Mesendoderm (in vitro differentiated cells): Measurements from ENCODE around the gene LRRFIP2.

Experiments used
- DNase-seq: peaks from one replicate; pipeline ENCODE4 v3.0.0; 2013
- H2AK5ac ChIP-seq: 2 replicates; pipeline ENCODE4 v1.6.1; 2013; ENCODE audit warnings: low read length, inconsistent platforms
- H2BK120ac ChIP-seq: 2 replicates; pipeline ENCODE4 v1.6.1; 2013; ENCODE audit warnings: low read depth, mild to moderate bottlenecking, low read length, moderate library complexity, mixed read lengths
- H2BK15ac ChIP-seq: replicated peaks from 2 replicates; pipeline ENCODE4 v1.6.1; 2013; ENCODE audit warnings: low read depth, mild to moderate bottlenecking, moderate library complexity
- H2BK5ac ChIP-seq: 2 replicates; pipeline ENCODE4 v1.6.1; 2013; ENCODE audit warnings: low read length, inconsistent platforms
- H3K18ac ChIP-seq: 2 replicates; pipeline ENCODE4 v1.6.1; 2013; ENCODE audit warnings: mild to moderate bottlenecking, low read length, mixed read lengths
- H3K23ac ChIP-seq: one replicate; pipeline ENCODE4 v1.6.1; 2013; ENCODE audit warnings: low read length
- H3K27ac ChIP-seq: 2 replicates; pipeline ENCODE4 v1.5.1; 2013; ENCODE audit warnings: low read depth, mild to moderate bottlenecking, inconsistent platforms, low read length, moderate library complexity
- H3K27me3 ChIP-seq: 2 replicates; pipeline ENCODE4 v1.6.1; 2013; ENCODE audit warnings: low read length, control low read depth, mild to moderate bottlenecking, inconsistent platforms; ENCODE audit not compliant: insufficient read depth, poor library complexity
- H3K36me3 ChIP-seq: 2 replicates; pipeline ENCODE4 v1.6.1; 2013; ENCODE audit warnings: low read length, inconsistent platforms; ENCODE audit not compliant: control insufficient read depth, insufficient read depth
- H3K4ac ChIP-seq: one replicate; pipeline ENCODE4 v1.6.1; 2013; ENCODE audit warnings: low read depth, mild to moderate bottlenecking, low read length, moderate library complexity
- H3K4me1 ChIP-seq: 2 replicates; pipeline ENCODE4 v1.6.1; 2013; ENCODE audit warnings: low read depth, low read length, inconsistent platforms; ENCODE audit not compliant: control insufficient read depth
- H3K4me2 ChIP-seq: 2 replicates; pipeline ENCODE4 v1.6.1; 2013; ENCODE audit warnings: low read length
- H3K4me3 ChIP-seq: 2 replicates; pipeline ENCODE4 v1.5.1; 2013; ENCODE audit warnings: mild to moderate bottlenecking, low read length
- H3K56ac ChIP-seq: one replicate; pipeline ENCODE4 v1.6.1; 2013; ENCODE audit warnings: low read length
- H3K79me1 ChIP-seq: 2 replicates; pipeline ENCODE4 v1.6.1; 2013; ENCODE audit warnings: low read length, inconsistent platforms
- H3K79me2 ChIP-seq: 2 replicates; pipeline ENCODE4 v1.6.1; 2013; ENCODE audit warnings: mild to moderate bottlenecking, low read length; ENCODE audit not compliant: control insufficient read depth, insufficient read depth
- H3K9ac ChIP-seq: 2 replicates; pipeline ENCODE4 v1.6.1; 2013; ENCODE audit warnings: low read length, inconsistent platforms
- H4K5ac ChIP-seq: one replicate; pipeline ENCODE4 v1.6.1; 2013; ENCODE audit warnings: low read length
- H4K8ac ChIP-seq: one replicate; pipeline ENCODE4 v1.6.1; 2013; ENCODE audit warnings: low read depth, mild to moderate bottlenecking, control low read depth, low read length, moderate library complexity
- WGBS: extraction: QIAGEN DNeasy Blood & Tissue Kit; methylation state at CpG from one replicate; pipeline ENCODE4 v1.1.7; 2013; ENCODE audit warnings: low lambda C conversion rate, missing lambda C conversion rate; ENCODE audit not compliant: insufficient coverage; ENCODE audit errors: extremely low coverage; 5-methylcytosine and 5-hydroxymethylcytosine counted together

LRRFIP2 gene

DNA sequence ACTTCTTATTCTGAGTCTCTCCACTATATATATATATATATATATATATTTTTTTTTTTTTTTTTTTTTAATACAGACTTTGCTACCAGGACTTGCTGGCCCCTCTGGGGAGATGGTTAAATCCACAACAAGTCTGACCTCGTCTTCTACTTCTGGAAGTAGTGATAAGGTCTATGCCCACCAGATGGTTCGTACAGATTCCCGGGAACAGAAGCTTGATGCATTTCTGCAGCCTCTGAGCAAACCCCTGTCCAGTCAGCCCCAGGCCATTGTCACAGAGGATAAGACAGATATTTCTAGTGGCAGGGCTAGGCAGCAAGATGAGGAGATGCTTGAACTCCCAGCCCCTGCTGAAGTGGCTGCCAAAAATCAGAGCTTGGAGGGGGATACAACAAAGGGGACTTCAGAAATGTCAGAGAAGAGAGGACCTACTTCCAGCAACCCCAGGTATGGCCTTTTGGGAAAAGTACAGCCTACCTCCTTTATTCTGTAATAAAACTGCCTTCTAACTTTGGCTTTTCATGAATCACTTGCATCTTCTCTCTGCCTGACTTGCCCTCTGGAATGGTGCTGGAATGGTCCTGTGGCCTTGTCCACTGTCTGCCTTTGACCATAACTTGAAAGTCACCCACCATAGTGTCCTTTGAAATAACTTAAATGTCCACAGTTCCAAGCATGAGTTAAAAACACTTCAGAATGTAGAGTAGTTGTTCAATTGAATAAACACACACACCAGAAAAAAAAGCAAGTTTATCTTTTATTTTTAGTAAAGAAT lies 148.6 kb downstream of the LRRFIP2 start:
- no peak overlapping the region for H3K56ac ChIP-seq
- no peak overlapping the region for H2AK5ac ChIP-seq
- no peak overlapping the region for H4K8ac ChIP-seq
- no peak overlapping the region for H3K27ac ChIP-seq
- H3K9ac ChIP-seq = no peak overlapping the region
- no peak overlapping the region for H3K18ac ChIP-seq
- H2BK5ac ChIP-seq = no peak overlapping the region
- H3K4me1 ChIP-seq = no peaks in the 10 kb centered on the region
- no peak overlapping the region for H2BK15ac ChIP-seq
- H3K79me1 ChIP-seq = no peaks in the 10 kb centered on the region
- no peak overlapping the region for H3K4me2 ChIP-seq
- H3K23ac ChIP-seq = no peak overlapping the region
- H3K36me3 ChIP-seq = peaks cover 13% of the 10 kb centered on the region
- DNase-seq = no peak
- no peak overlapping the region for H3K4me3 ChIP-seq
- H3K79me2 ChIP-seq = no peaks in the 10 kb centered on the region
- no CpG with 5 or more reads among the region's 3 CpGs for WGBS
- no peak overlapping the region for H4K5ac ChIP-seq
- no peaks in the 10 kb centered on the region for H3K27me3 ChIP-seq
- no peak overlapping the region for H2BK120ac ChIP-seq
- H3K4ac ChIP-seq = no peak overlapping the region

DNA sequence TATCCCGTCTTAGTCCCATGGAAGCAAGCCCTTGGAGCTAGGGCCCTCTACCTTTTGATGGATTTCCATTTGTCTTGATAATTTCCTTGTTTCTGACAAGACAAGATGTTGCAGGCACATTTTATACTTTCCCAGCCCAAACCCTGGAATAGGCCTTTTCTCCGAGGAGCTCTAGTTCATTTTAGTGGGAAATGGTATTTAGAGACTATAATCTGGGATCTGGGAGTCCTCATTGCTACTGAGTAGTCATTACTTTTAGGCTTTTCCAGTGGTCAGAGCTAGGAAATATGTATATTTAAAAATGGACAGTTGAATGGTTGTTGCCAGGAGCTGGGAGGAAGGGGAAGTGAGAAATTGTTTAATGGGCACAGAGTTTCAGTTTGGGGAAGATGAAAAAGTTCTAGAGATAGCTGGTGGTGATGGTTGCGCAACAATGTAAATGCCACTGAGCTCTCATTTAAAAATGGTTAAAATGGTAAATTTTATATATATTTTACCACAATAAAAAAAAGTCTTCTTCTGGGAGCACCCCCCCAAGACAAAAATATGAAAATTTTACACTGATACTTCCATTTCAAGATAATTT lies 149.5 kb downstream of the LRRFIP2 start:
- H3K79me2 ChIP-seq = no peaks in the 10 kb centered on the region
- no peak overlapping the region for H2AK5ac ChIP-seq
- H2BK15ac ChIP-seq = no peak overlapping the region
- no peak overlapping the region for H4K8ac ChIP-seq
- no peak overlapping the region for H3K4me3 ChIP-seq
- H3K56ac ChIP-seq = no peak overlapping the region
- no peak overlapping the region for H3K27ac ChIP-seq
- no peak overlapping the region for H3K18ac ChIP-seq
- no peak overlapping the region for H3K4me2 ChIP-seq
- no peak overlapping the region for H3K4ac ChIP-seq
- H3K4me1 ChIP-seq = no peaks in the 10 kb centered on the region
- no peaks in the 10 kb centered on the region for H3K79me1 ChIP-seq
- no peak overlapping the region for H3K9ac ChIP-seq
- no peak overlapping the region for H2BK5ac ChIP-seq
- no peak overlapping the region for H3K23ac ChIP-seq
- no peak overlapping the region for H2BK120ac ChIP-seq
- H3K27me3 ChIP-seq = no peaks in the 10 kb centered on the region
- WGBS = no CpG with 5 or more reads among the region's 3 CpGs
- DNase-seq = no peak
- H3K36me3 ChIP-seq = peaks cover 19% of the 10 kb centered on the region
- no peak overlapping the region for H4K5ac ChIP-seq

DNA sequence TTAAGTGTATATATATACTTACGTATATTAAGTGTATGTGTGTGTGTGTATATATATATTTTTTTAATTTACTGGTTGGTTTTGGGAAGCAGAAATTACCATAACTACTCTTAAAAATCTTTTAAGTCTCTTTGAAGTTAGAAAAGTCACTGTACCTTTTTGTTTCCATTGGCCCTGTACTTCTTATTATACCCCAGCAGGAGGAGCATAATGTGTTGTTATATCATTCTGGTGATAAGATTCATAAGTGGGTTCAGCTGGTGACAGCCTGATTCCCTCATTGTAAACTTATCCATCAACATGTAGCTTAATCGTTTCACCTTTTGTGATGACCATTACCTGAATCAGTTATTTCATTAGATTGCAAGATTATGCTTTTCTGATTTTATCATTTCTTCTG lies 150.3 kb downstream of the LRRFIP2 start:
- no peak overlapping the region for H4K5ac ChIP-seq
- H3K79me1 ChIP-seq = no peaks in the 10 kb centered on the region
- no peak overlapping the region for H3K27ac ChIP-seq
- H3K4me1 ChIP-seq = no peaks in the 10 kb centered on the region
- H3K56ac ChIP-seq = no peak overlapping the region
- H3K9ac ChIP-seq = no peak overlapping the region
- no peak overlapping the region for H2BK5ac ChIP-seq
- H3K4ac ChIP-seq = no peak overlapping the region
- no peaks in the 10 kb centered on the region for H3K27me3 ChIP-seq
- no peak overlapping the region for H2AK5ac ChIP-seq
- no peak overlapping the region for H3K4me3 ChIP-seq
- H3K36me3 ChIP-seq = peaks cover 19% of the 10 kb centered on the region
- no peak overlapping the region for H2BK15ac ChIP-seq
- no peak overlapping the region for H4K8ac ChIP-seq
- no peak overlapping the region for H3K18ac ChIP-seq
- no peak overlapping the region for H3K4me2 ChIP-seq
- no peaks in the 10 kb centered on the region for H3K79me2 ChIP-seq
- 100% methylated on average over 1 of the region's 2 CpGs for WGBS
- no peak for DNase-seq
- no peak overlapping the region for H2BK120ac ChIP-seq
- no peak overlapping the region for H3K23ac ChIP-seq

GRCh38 chr3:37017683-37018082 lies 156.7 kb downstream of the LRRFIP2 start:
- no peaks in the 10 kb centered on the region for H3K79me1 ChIP-seq
- H3K27me3 ChIP-seq = no peaks in the 10 kb centered on the region
- no peak overlapping the region for H3K4me2 ChIP-seq
- no peak overlapping the region for H3K27ac ChIP-seq
- no peak overlapping the region for H2BK5ac ChIP-seq
- H3K56ac ChIP-seq = no peak overlapping the region
- WGBS = no CpG with 5 or more reads among the region's 3 CpGs
- no peaks in the 10 kb centered on the region for H3K4me1 ChIP-seq
- H2BK120ac ChIP-seq = no peak overlapping the region
- peaks cover 19% of the 10 kb centered on the region for H3K36me3 ChIP-seq
- DNase-seq = no peak
- H3K4me3 ChIP-seq = no peak overlapping the region
- no peak overlapping the region for H3K4ac ChIP-seq
- no peak overlapping the region for H4K5ac ChIP-seq
- H2AK5ac ChIP-seq = no peak overlapping the region
- H4K8ac ChIP-seq = no peak overlapping the region
- H3K18ac ChIP-seq = no peak overlapping the region
- no peak overlapping the region for H3K23ac ChIP-seq
- no peak overlapping the region for H2BK15ac ChIP-seq
- H3K9ac ChIP-seq = no peak overlapping the region
- H3K79me2 ChIP-seq = no peaks in the 10 kb centered on the region

DNA sequence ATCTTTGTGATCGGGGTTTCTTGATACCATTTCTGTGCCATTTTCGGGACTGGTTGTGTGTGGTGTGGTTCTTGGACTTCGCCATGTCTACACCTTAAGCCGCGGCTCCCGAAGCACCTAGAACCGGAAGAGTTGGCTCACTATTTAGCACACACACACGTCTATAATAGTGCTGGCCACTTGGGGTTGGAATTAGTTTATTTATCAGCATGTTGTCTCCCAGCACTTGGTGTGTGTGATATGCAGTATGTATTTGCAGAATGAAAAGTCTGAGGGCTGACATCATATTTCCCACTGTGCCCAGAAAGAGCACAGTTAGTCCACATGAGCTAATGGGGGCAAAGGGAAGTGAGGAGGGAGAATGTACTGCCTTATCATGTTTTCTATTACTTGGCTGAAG lies 157.5 kb downstream of the LRRFIP2 start:
- Histone ChIP-seq H2AK5ac (no peak overlapping the region), H3K18ac (no peak overlapping the region), H4K5ac (no peak overlapping the region), H2BK120ac (no peak overlapping the region), H4K8ac (no peak overlapping the region), H3K79me1 (no peaks in the 10 kb centered on the region), H3K23ac (no peak overlapping the region), H3K9ac (no peak overlapping the region), H3K36me3 (peaks cover 19% of the 10 kb centered on the region), H3K79me2 (no peaks in the 10 kb centered on the region), H3K4me1 (no peaks in the 10 kb centered on the region), H3K4me3 (no peak overlapping the region), H3K4me2 (no peak overlapping the region), H3K27ac (no peak overlapping the region), H2BK5ac (no peak overlapping the region), H3K27me3 (no peaks in the 10 kb centered on the region), H2BK15ac (no peak overlapping the region), H3K4ac (no peak overlapping the region), H3K56ac (no peak overlapping the region)
- WGBS = no CpG with 5 or more reads among the region's 8 CpGs
- DNase-seq = no peak
